ENCODE results near the gene TTC24.

- TF ChIP-seq CTCF (IDR thresholded peaks at IDR 0.05) (no peak), POLR2A (IDR thresholded peaks at IDR 0.05) (no peak)
Measured at GRCh38 chr1:156624814-156625435, 45.4 kb downstream of the TTC24 start.
